Activated CD4-positive, alpha-beta T cell treated with anti-CD3 and anti-CD28 coated beads for 24 hours (primary cell): ENCODE results near the gene KCNMB3.
"Not testable (repeated sequence)": the region's sequence is repeated elsewhere in the genome, so short reads cannot be mapped to it uniquely, and the experiment has no call there.

Experiments used
- DNase-seq, 2 donors: peaks; one replicate each; pipeline ENCODE4 v3.0.0-alpha.2; 2020; ENCODE audit warnings: low read depth in 2 of 2

Gene KCNMB3

GRCh38 chr3:179250803-179251476 is at the start of gene KCNMB3:
TSS of gene KCNMB3 (minus strand) at chr3:179251114. CDS start at chr3:179250990, 124 bp downstream.
- no peak for DNase-seq

- no peak for DNase-seq
Observed at GRCh38 chr3:179299999-179300613, 49.2 kb upstream of the KCNMB3 start.

GRCh38 chr3:179299316-179299715 is 48.4 kb upstream of the KCNMB3 start:
- no peak for DNase-seq

GRCh38 chr3:179297971-179298725 is 47.2 kb upstream of the KCNMB3 start:
- DNase-seq, result no peak

DNA sequence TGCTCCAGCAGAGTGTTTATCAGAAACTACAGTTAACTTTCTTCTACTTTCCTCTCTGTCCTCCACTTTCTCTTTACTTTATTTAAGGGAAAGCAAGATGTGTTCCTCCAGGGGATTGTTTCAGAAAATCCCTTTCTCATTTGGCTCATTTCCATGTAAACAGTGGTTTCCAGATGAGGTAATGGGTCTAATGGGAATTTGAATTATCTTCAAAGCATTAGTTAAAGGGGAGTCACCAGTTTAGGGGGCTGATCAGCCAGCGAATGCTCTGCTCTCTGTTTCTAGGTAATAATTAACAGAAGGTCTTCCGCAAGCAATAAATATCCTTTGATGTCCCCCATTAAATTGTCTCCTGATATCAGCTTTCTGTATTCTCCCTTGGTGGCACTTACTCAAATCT is 41.5 kb upstream of the KCNMB3 start:
- DNase-seq, result no peak

DNA sequence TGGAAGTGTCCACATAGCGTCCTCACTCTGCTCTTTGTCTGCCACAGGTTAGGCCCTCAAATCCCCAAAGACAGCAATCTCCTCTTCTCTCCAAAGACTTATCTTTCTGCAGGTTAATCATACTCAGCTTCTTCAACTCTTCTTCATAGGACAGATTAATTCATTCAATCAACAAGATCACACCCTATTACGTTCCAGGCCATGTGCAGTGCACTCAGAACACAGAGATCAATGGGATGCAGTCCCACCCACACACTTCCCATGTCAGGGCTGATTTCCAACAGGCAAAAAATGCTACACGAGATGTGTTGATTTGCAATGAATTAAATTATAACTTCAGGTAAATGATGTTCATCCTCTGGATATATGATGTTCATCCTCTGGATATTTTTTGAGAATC is 38.4 kb upstream of the KCNMB3 start:
- DNase-seq, result no peak

- DNase-seq, result no peak
Observed at GRCh38 chr3:179288845-179289244, 37.9 kb upstream of the KCNMB3 start.

GRCh38 chr3:179286331-179286730 is 35.4 kb upstream of the KCNMB3 start:
- no peak for DNase-seq

- DNase-seq, result no peak
Observed at GRCh38 chr3:179281825-179282224, 30.9 kb upstream of the KCNMB3 start.

GRCh38 chr3:179279837-179280236 is 28.9 kb upstream of the KCNMB3 start:
- DNase-seq, result no peak

GRCh38 chr3:179278932-179279693 is 28.2 kb upstream of the KCNMB3 start:
- no peak for DNase-seq

- no peak for DNase-seq
Observed at GRCh38 chr3:179278151-179278550, 27.2 kb upstream of the KCNMB3 start.

DNA sequence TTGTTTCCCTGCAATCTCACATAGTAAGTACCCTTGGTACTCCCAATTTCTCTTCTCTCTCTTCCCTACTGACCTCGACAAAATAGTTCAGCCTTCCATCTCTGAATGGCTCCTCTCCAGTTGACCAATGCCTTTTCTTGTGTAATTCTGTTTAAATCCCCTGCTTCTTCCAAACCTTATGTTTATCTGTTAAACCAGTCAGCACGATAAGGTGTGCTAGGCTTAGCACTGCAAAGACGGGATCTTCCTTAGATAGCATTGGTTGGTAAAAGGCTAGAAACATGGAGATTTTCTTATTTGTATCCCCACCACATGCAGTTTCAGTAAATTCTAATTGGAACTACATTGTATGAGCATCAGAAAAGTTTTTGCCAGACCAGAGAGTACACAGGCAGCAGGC is 25.8 kb upstream of the KCNMB3 start:
- DNase-seq, result no peak

- no peak for DNase-seq
Observed at GRCh38 chr3:179276001-179276400, 25.1 kb upstream of the KCNMB3 start.

DNA sequence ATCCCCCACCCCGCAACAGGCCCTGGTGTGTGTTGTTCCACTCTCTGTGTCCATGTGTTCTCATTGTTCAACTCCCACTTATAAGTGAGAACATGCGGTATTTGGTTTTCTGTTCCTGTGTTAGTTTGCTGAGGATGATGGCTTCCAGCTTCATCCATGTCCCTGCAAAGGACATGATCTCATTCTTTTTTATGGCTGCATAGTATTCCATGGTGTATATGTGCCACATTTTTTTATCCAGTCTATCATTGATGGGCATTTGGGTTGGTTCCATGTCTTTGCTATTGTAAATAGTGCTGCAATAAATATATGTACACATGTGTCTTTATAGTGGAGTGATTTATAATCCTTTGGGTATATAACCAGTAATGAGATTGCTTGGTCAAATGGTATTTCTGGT is 23.5 kb upstream of the KCNMB3 start:
- not testable (repeated sequence) for DNase-seq

DNA sequence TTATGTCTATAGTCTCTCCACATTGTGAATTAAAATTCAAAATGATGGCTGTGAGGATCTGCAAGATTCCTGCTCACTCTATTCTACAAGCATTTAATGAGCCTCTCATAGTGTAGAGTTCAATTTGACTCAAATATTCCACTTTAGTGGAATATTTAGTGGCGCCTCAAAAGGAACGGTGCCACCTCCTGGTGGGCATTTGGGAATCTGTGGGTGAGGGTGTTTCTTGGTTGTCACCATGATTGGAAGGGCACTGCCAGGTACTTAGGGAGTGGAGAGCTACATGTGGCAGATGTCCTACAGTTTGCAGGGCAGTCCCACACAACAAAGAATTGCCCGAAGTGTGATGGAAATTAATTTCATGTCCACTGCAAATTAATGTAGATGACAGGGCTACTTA is 21.5 kb upstream of the KCNMB3 start:
- DNase-seq, result no peak

DNA sequence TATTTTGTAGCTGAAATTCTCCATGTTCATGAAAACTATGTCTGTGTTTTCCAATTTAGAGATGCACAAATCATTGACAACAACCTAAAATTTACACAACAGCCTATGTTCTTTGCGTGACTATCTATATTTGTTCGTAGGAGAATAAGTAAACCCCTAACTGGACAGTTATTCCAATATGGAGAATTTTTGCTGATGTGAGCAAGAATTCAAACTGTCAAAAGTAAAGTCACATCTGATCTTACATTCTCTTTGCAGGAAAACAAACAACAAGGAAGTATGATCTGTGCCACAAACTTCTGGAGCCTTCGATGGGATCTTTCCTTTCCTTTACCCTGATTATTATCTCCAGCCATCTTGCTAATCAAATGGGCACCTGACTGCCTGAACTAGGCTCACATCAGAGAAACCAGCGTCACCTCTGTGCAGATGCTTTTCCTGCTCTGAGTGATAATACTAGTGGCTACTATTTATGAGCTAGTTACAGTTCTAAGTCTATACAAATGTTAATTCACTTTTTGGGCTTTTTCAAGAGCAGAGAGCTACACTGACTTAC is 18.3 kb upstream of the KCNMB3 start:
- DNase-seq, result no peak

DNA sequence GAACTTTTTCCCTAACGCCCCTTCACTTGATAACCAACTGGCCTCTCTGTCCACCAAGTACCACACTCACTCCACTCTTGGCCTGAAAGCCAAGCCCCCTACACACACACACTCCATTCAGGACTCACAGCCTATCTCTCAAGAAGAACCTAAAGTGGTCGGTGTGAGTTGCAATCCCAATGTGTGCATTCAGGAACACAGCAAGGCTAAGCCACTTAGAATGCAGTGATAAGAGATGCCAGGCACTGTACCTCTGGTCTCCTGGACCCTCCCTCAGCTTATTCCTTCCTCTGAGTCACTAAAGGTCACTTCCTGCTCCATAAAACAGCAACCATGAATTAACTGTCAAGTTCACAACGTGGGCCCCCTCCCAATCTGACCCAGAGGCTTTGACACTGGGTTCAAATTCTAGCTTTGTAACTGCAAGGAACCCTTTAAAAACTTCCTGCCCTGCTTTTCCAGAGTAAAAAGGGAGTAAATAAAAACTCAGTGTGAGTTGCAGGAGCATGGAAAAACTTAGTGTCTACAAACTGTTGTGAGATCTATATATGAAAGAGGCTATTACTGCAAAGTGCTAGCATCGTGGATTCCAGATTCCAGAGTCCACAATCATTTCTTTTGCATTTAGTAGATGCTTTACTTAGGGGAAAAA is 17.6 kb upstream of the KCNMB3 start:
- DNase-seq, result no peak

DNA sequence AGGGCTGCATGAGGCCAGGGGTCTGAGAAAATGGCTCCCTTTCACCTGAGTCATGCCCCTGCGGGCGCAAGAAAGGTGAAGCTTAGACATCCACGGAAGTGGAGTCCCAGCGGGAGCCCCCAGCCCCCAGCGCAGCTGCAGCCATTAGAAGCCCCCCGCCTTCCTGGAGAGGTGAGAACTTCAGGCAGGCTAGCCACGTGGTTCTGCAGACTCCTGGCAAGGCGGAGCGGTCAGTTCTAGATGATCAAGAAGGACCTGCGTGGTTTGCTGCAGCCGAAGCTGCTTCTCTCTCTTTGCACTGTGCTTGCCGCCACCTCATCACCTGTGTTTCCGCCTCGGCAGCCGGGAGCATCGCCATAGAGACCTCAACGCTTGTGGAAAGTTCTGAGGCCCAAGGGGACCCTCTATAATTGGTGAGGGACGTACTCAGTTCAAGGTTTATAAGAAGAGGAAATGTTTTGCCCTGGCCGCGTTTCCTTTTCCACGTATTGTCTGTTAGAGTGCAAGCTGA is 15.8 kb upstream of the KCNMB3 start:
- DNase-seq, result no peak

DNA sequence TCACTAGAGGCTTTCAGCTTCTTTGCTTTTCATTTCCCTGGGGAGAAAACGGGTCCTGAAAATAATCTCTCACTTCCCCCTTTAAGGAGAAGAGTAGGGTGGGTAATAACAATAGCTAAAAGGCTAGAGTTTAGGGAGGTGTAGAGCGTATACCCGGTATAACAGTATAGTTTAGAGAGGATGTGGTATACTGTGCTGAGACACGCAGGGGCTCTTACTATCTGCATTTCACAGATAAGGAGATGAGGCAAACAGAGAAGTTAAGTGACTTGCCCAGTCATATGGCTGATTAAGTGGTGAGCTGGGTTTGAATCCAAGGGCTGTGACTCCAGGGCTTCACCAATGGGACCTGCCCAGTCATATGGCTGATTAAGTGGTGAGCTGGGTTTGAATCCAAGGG is 15.0 kb upstream of the KCNMB3 start:
- no peak for DNase-seq

DNA sequence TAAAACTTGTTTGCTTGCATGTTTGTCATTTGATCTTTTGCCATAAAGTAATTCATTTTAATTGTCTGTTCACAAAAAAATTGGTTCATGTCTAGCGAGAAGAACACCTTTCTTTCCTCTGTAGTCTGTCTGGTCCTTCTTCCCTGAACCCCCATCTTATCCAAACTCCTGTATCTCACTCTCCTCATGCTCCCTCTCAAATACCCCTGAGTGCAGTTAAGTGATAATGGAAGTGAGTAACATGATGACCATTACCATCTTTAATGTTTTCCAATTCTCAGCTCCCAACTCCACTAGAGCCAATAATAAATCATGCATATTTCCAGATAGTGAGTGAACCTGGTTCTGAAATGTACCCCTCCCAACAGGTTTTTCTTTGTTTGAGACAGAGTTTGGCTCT is 14.2 kb upstream of the KCNMB3 start:
- no peak for DNase-seq
